H1 (cell line): ENCODE results near the gene CHRNA1. TPM values are rescaled to one million over a fixed set of nuclear protein-coding genes. Genes with fewer than 3 reads are reported as not detected.
A peak's percentile ranks its signal among the peaks of the same experiment; 100 is the strongest.

Experiments used
- CTCF ChIA-PET: fragments of 300-600 bp; sonication (Branson Sonifier 250); formaldehyde crosslinking; loops from one replicate; lab custom pipeline; 2021; ENCODE audit not compliant: partially characterized antibody; lab: Charles Lee
- POLR2A ChIA-PET: fragments of 300-600 bp; sonication (Branson Sonifier 250); formaldehyde crosslinking; loops from one replicate; lab custom pipeline; 2021; ENCODE audit warnings: inconsistent platforms; ENCODE audit not compliant: partially characterized antibody; lab: Charles Lee
- DNase-seq, 2 experiments: peaks; one replicate each; pipeline versions ENCODE4 v3.0.0 to v3.0.0-alpha.2; 2010 to 2022; ENCODE audit warnings: low spot score in 2 of 2, low read depth in 1 of 2, mixed read lengths in 1 of 2
- FAIRE-seq: peaks from 2 replicates; lab custom pipeline; 2011; peaks lifted over from hg19 to GRCh38; lab: Jason Lieb, UNC
- H2AFZ ChIP-seq: 2 replicates; pipeline ENCODE4 v1.8.1; 2012; ENCODE audit warnings: low read length, inconsistent platforms
- H2AK5ac ChIP-seq: 2 replicates; pipeline ENCODE4 v1.6.1; 2013; ENCODE audit warnings: low read depth, low read length
- H2BK120ac ChIP-seq: replicated peaks from 2 replicates; pipeline ENCODE3; 2013; ENCODE audit warnings: low read depth, low read length, inconsistent platforms
- H2BK12ac ChIP-seq: 2 replicates; pipeline ENCODE4 v1.6.1; 2013; ENCODE audit warnings: low read depth, low read length
- H2BK15ac ChIP-seq: 2 replicates; pipeline ENCODE4 v1.6.1; 2013; ENCODE audit warnings: low read length
- H2BK20ac ChIP-seq: 2 replicates; pipeline ENCODE4 v1.6.1; 2013; ENCODE audit warnings: low read length
- H2BK5ac ChIP-seq: 2 replicates; pipeline ENCODE4 v1.6.1; 2013; ENCODE audit warnings: low read depth, low read length
- H3K14ac ChIP-seq: 2 replicates; pipeline ENCODE4 v1.6.1; 2013; ENCODE audit warnings: inconsistent platforms; ENCODE audit not compliant: insufficient read length
- H3K18ac ChIP-seq: 2 replicates; pipeline ENCODE4 v1.6.1; 2013; ENCODE audit warnings: low read length; ENCODE audit errors: extremely low read depth
- H3K23ac ChIP-seq: 2 replicates; pipeline ENCODE4 v1.6.1; 2013; ENCODE audit warnings: inconsistent platforms; ENCODE audit not compliant: insufficient read length
- H3K23me2 ChIP-seq: 2 replicates; pipeline ENCODE4 v1.6.1; 2013; ENCODE audit warnings: low read depth, low read length
- H3K27ac ChIP-seq: 2 replicates; pipeline ENCODE4 v1.6.1; 2011; ENCODE audit warnings: low read depth, low read length, inconsistent platforms
- H3K27me3 ChIP-seq, 4 experiments: replicated peaks in 1 of 4; 1 replicate in 1 of 4; 2 replicates in 3 of 4; pipeline versions ENCODE4 v1.6.1 to v1.8.1; 2011 to 2013; ENCODE audit warnings: low read length in 3 of 4, mild to moderate bottlenecking in 3 of 4, inconsistent platforms in 2 of 4, mixed read lengths in 2 of 4, moderate library complexity in 1 of 4; ENCODE audit not compliant: control insufficient read depth in 3 of 4, insufficient read depth in 3 of 4; ENCODE audit errors: extremely low read depth in 1 of 4
- H3K36me3 ChIP-seq, 4 experiments: 2 replicates each; pipeline versions ENCODE4 v1.6.1 to v1.8.1; 2011 to 2013; ENCODE audit warnings: mild to moderate bottlenecking in 4 of 4, low read length in 3 of 4, moderate library complexity in 2 of 4, control low read depth in 1 of 4, inconsistent platforms in 1 of 4; ENCODE audit not compliant: insufficient read depth in 4 of 4, control insufficient read depth in 2 of 4
- H3K4ac ChIP-seq: replicated peaks from 2 replicates; pipeline ENCODE3; 2013; ENCODE audit warnings: low read length, low read depth, mixed read lengths, inconsistent platforms; ENCODE audit not compliant: insufficient read length
- H3K4me1 ChIP-seq, 4 experiments: replicated peaks in 1 of 4; 1 replicate in 1 of 4; 2 replicates in 3 of 4; pipeline versions ENCODE4 v1.6.1 to v1.8.1; 2011 to 2013; ENCODE audit warnings: low read length in 3 of 4, inconsistent platforms in 2 of 4, mixed read lengths in 1 of 4; ENCODE audit not compliant: insufficient read depth in 4 of 4, control insufficient read depth in 3 of 4
- H3K4me2 ChIP-seq, 2 experiments: 2 replicates each; pipeline versions ENCODE4 v1.6.1 to v1.8.1; 2011 to 2013; ENCODE audit warnings: low read depth in 2 of 2, low read length in 2 of 2, control low read depth in 1 of 2, inconsistent platforms in 1 of 2, mild to moderate bottlenecking in 1 of 2; ENCODE audit not compliant: insufficient read depth in 1 of 2
- H3K4me3 ChIP-seq, 4 experiments: fragments of 200-600, 300-600 bp in 1 of 4; sonication (generic), shearing (Covaris generic), sonication (Bioruptor Twin) in 1 of 4; 2 replicates each; pipeline versions ENCODE4 v1.5.1 to v1.8.1; 2011 to 2016; ENCODE audit warnings: low read length in 4 of 4, low read depth in 3 of 4, control low read depth in 2 of 4, inconsistent platforms in 2 of 4, mild to moderate bottlenecking in 2 of 4, mixed read lengths in 1 of 4, moderate library complexity in 1 of 4; ENCODE audit not compliant: insufficient read depth in 2 of 4; ENCODE audit errors: extremely low read depth in 1 of 4
- H3K56ac ChIP-seq: replicated peaks from 2 replicates; pipeline ENCODE3; 2013; ENCODE audit warnings: low read depth, mild to moderate bottlenecking, mixed read lengths, low read length, inconsistent platforms; ENCODE audit not compliant: insufficient read length
- H3K79me1 ChIP-seq: 2 replicates; pipeline ENCODE4 v1.6.1; 2013; ENCODE audit warnings: low read depth, low read length, control low read depth
- H3K79me2 ChIP-seq, 2 experiments: 2 replicates each; pipeline versions ENCODE4 v1.6.1 to v1.8.1; 2012 to 2013; ENCODE audit warnings: low read length in 2 of 2, mild to moderate bottlenecking in 2 of 2, inconsistent platforms in 1 of 2; ENCODE audit not compliant: insufficient read depth in 2 of 2, control insufficient read depth in 1 of 2
- H3K9ac ChIP-seq, 4 experiments: replicated peaks in 1 of 4; 1 replicate in 1 of 4; 2 replicates in 3 of 4; pipeline versions ENCODE4 v1.6.1 to v1.8.1; 2011 to 2013; ENCODE audit warnings: low read depth in 3 of 4, low read length in 3 of 4, control low read depth in 2 of 4, mild to moderate bottlenecking in 2 of 4, moderate library complexity in 2 of 4, inconsistent platforms in 1 of 4; ENCODE audit errors: extremely low read depth in 1 of 4
- H3K9me3 ChIP-seq, 2 experiments: 2 replicates each; pipeline versions ENCODE4 v1.6.1 to v1.8.1; 2012 to 2013; ENCODE audit warnings: mild to moderate bottlenecking in 2 of 2, moderate library complexity in 2 of 2, control low read depth in 1 of 2, inconsistent platforms in 1 of 2, low read depth in 1 of 2, low read length in 1 of 2, mixed read lengths in 1 of 2; ENCODE audit not compliant: insufficient read depth in 2 of 2
- H4K20me1 ChIP-seq, 2 experiments: replicated peaks in 1 of 2; 2 replicates each; pipeline versions ENCODE3 to v1.8.1; 2011 to 2013; ENCODE audit warnings: inconsistent platforms in 2 of 2, low read length in 2 of 2, mild to moderate bottlenecking in 1 of 2; ENCODE audit not compliant: insufficient read depth in 2 of 2, control insufficient read depth in 1 of 2
- H4K5ac ChIP-seq: 2 replicates; pipeline ENCODE4 v1.6.1; 2013; ENCODE audit warnings: low read length, low read depth, mixed read lengths, inconsistent platforms; ENCODE audit not compliant: insufficient read length
- H4K8ac ChIP-seq: 2 replicates; pipeline ENCODE4 v1.8.0; 2013; ENCODE audit warnings: mild to moderate bottlenecking, moderate library complexity, low read length, inconsistent platforms; ENCODE audit not compliant: insufficient read depth; ENCODE audit errors: extremely low read depth
- H4K91ac ChIP-seq: replicated peaks from 2 replicates; pipeline ENCODE3; 2013; ENCODE audit warnings: low read length, mixed read lengths, inconsistent platforms; ENCODE audit not compliant: insufficient read length
- ATF2 ChIP-seq: IDR thresholded peaks from 2 replicates; pipeline ENCODE4 v1.6.1; 2012; ENCODE audit warnings: low read length, inconsistent platforms
- JUN ChIP-seq: IDR thresholded peaks from 2 replicates; pipeline ENCODE4 v1.6.1; 2011; ENCODE audit warnings: low read depth, mild to moderate bottlenecking, improper control_type of control experiment, low read length
- POLR2A ChIP-seq, 2 experiments: IDR thresholded peaks; 1 replicate in 1 of 2; 2 replicates in 1 of 2; pipeline ENCODE4 v1.6.1; 2011; ENCODE audit warnings: low read depth in 2 of 2, low read length in 2 of 2, mild to moderate bottlenecking in 2 of 2; ENCODE audit errors: control extremely low read depth in 1 of 2
- TEAD4 ChIP-seq: IDR thresholded peaks from 2 replicates; pipeline ENCODE4 v1.6.1; 2012; ENCODE audit warnings: low read depth, low read length, inconsistent platforms, mixed read lengths
- WGBS, 2 experiments: shearing (Covaris generic) in 1 of 2; methylation state at CpG; one replicate each; pipeline versions ENCODE4 v1.1.6 to v1.1.7; 2013 to 2015; ENCODE audit warnings: low lambda C conversion rate in 2 of 2, mixed read lengths in 2 of 2, inconsistent platforms in 1 of 2, low coverage in 1 of 2, missing lambda C conversion rate in 1 of 2; ENCODE audit not compliant: insufficient replicate concordance in 2 of 2, insufficient coverage in 1 of 2, insufficient read length in 1 of 2; ENCODE audit errors: extremely low coverage in 1 of 2, missing lambda C conversion rate in 1 of 2; 5-methylcytosine and 5-hydroxymethylcytosine counted together
- polyA plus RNA-seq, 7 experiments: library from polyadenylated mRNA; depleted of rRNA in 3 of 7; stranded (reverse) in 5 of 7; unstranded in 2 of 7; fragments of >200 nt in 5 of 7; fragments of 200-250 nt in 2 of 7; gene quantifications; 1 replicate in 5 of 7; 2 replicates in 1 of 7; 4 replicates in 1 of 7; pipeline versions ENCODE4 v1.2.1 to v1.2.3, GENCODE V29; 2011 to 2013; ENCODE audit warnings: missing spikeins in 2 of 7, mixed read lengths in 2 of 7
- total RNA-seq: library from RNA; stranded (reverse); fragmentation: NEBNext Ultra II Directional; extraction: Animal tissue kit (Norgen Biotek cat#: 25700); gene quantifications from 2 replicates; pipeline ENCODE4 v1.2.1, GENCODE V29; 2021

CHRNA1 gene
- total and polyA plus RNA-seq, 2 of the 8 experiments (the other 6 are each of a cell fraction or from before 2014, with no cell fraction given), result 0.11 to 0.15 TPM

GRCh38 chr2:174787487-174788205 is 23.4 kb upstream of the CHRNA1 start:
- peak overlapping the region in 1 of 4 experiments; percentile 18; a peak in 1 of 8 replicates for H3K4me3 ChIP-seq
- H3K27ac ChIP-seq, result peak overlapping the region; percentile 83
- POLR2A ChIA-PET, result interaction anchor here (0.7 to 4.0 kb wide), 13 partner anchors 8 to 218 kb away, joined by 3 to 50 read pairs (median 5); partner anchors contain the start of gene CHN1

More at GRCh38 chr2:174787487-174788205, 23.4 kb upstream of the CHRNA1 start:
- FAIRE-seq (no peak), DNase-seq (peak; percentile 70 to 91)
- Histone ChIP-seq H3K18ac (peak overlapping the region; percentile 88), H4K8ac (no peak overlapping the region), H3K56ac (no peak overlapping the region), H3K36me3 (no peaks in the 10 kb centered on the region), H3K79me1 (no peaks in the 10 kb centered on the region), H4K20me1 (no peaks in the 10 kb centered on the region), H2AFZ (no peak overlapping the region), H3K23me2 (no peaks in the 10 kb centered on the region), H3K9me3 (no peaks in the 10 kb centered on the region), H3K4ac (peak overlapping the region; percentile 22), H2BK15ac (no peak overlapping the region), H4K91ac (peak overlapping the region; percentile 38), H2BK12ac (peak overlapping the region; percentile 64), H2AK5ac (no peak overlapping the region), H2BK5ac (peak overlapping the region; percentile 92), H3K27me3 (no peaks in the 10 kb centered on the region), H3K4me1 (peaks cover 6 to 34% (median 12%) of the 10 kb centered on the region in 4 experiments), H4K5ac (peak overlapping the region; percentile 34), H3K9ac (peak overlapping the region in 2 of 4 experiments; percentile 25 to 38; a peak in 4 of 7 replicates), H2BK120ac (peak overlapping the region; percentile 25), H2BK20ac (peak overlapping the region; percentile 51; the same call in 1 of the 2 replicates), H3K23ac (no peak overlapping the region), H3K14ac (no peak overlapping the region), H3K4me2 (peak overlapping the region; percentile 44 to 55), H3K79me2 (no peaks in the 10 kb centered on the region)
- TF ChIP-seq ATF2 (0 out of 2 replicates have a peak, but pooled peaks have one; percentile 46), TEAD4 (peak; percentile 68), POLR2A (IDR thresholded peaks at IDR 0.05; ENCODE audit: control extremely low read depth in 1 of 2, low read depth in 2 of 2, low read length in 2 of 2) (0 out of 3 replicates have a peak, but pooled peaks of 1 of the 2 experiments have one; percentile 17), JUN (no peak)
- CTCF ChIA-PET, result interaction anchor here (1.3 to 7.1 kb wide), 5 partner anchors 9 to 198 kb away, joined by 4 to 82 read pairs (median 6); no protein-coding TSS in a partner anchor
- WGBS, 2 experiments, result 16% methylated on average over 5 of the region's 5 CpGs; no CpG with 5 or more reads in 1 of the 2 experiments
